SJSA1 (cell line): ENCODE data around the gene ZDHHC12. TPM values are rescaled to one million over a fixed set of nuclear protein-coding genes. Genes with fewer than 3 reads are reported as not detected.
"Not testable (repeated sequence)": the region's sequence is repeated elsewhere in the genome, so short reads cannot be mapped to it uniquely, and the experiment has no call there.

Source experiments
- DNase-seq, 2 experiments: peaks; one replicate each; pipeline ENCODE4 v3.0.0-alpha.2; 2015 to 2020; ENCODE audit warnings: low spot score in 2 of 2, low read depth in 1 of 2
- H3K27ac ChIP-seq: fragments of 250-450 bp; sonication (Bioruptor Pico); 2 replicates; pipeline ENCODE4 v1.5.1; 2020; ENCODE audit warnings: mild to moderate bottlenecking, moderate library complexity
- H3K27me3 ChIP-seq: fragments of 250-450 bp; sonication (Bioruptor Pico); replicated peaks from 2 replicates; pipeline ENCODE4 v1.5.1; 2020; ENCODE audit warnings: mild to moderate bottlenecking, moderate library complexity
- H3K36me3 ChIP-seq: fragments of 250-450 bp; sonication (Bioruptor Pico); 2 replicates; pipeline ENCODE4 v1.5.1; 2020; ENCODE audit warnings: mild to moderate bottlenecking
- H3K4me1 ChIP-seq: fragments of 250-450 bp; sonication (Bioruptor Pico); replicated peaks from 2 replicates; pipeline ENCODE4 v1.6.1; 2021; ENCODE audit warnings: mild to moderate bottlenecking
- H3K4me3 ChIP-seq: fragments of 250-450 bp; sonication (Bioruptor Pico); 2 replicates; pipeline ENCODE4 v1.5.1; 2020; ENCODE audit warnings: mild to moderate bottlenecking
- H3K9me3 ChIP-seq: fragments of 250-450 bp; sonication (Bioruptor Pico); replicated peaks from 2 replicates; pipeline ENCODE4 v1.5.1; 2020; ENCODE audit warnings: mild to moderate bottlenecking
- total RNA-seq: library from RNA; depleted of rRNA; stranded (reverse); fragments of >200 nt; shearing (Covaris generic); gene quantifications from 2 replicates; pipeline ENCODE4 v1.2.3, GENCODE V29; 2014

Gene ZDHHC12
- total RNA-seq, 1 experiment from 2014 or later, result 47.1 TPM

DNA sequence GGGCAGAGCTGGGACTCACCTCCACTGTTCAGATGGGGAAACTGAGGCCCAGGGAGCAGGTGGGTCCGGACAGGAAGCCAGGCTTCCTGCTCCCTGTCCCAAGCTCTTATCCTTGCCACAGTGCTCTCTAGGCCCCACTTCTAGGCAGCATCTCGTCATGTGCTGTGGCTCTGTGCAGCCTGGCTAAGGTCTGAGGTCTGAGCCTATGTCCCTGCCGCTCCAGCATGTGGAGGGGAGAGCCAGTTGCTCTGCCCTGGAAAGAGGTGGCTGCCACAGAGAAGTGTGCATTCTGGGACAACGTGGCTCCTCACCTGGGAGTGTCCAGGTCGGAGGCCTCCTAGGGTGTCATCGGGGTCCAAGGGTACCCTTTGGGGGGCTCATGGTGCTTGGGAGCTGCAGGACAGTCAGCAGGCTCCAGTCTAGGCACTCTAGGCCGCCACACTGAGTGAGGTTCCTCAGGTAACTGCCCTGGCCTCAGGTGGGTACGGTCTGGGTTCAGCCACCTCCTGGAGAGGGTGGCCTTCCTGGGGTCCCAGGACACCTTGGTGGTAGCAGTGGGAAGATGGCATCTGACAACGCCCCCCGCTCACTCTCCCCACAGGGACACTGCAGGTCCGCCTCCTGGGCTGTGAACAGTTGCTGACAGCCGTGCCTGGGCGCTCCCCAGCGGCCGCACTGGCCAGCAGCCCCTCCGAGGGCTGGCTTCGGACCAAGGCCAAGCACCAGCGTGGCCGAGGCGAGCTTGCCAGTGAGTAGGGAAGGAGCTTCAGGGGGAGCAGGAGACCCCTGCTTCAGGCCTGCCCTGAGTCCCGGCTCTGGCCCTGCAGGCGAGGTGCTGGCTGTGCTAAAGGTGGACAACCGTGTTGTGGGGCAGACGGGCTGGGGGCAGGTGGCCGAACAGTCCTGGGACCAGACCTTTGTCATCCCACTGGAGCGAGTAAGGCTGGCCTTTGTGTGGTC lies 11.2 kb downstream of the ZDHHC12 start:
- H3K4me3 ChIP-seq, result no peak overlapping the region
- H3K9me3 ChIP-seq, result no peaks in the 10 kb centered on the region
- no peak overlapping the region for H3K27ac ChIP-seq
- no peak for DNase-seq
- H3K27me3 ChIP-seq, result no peaks in the 10 kb centered on the region
- H3K4me1 ChIP-seq, result no peaks in the 10 kb centered on the region
- H3K36me3 ChIP-seq, result peaks cover 20% of the 10 kb centered on the region

DNA sequence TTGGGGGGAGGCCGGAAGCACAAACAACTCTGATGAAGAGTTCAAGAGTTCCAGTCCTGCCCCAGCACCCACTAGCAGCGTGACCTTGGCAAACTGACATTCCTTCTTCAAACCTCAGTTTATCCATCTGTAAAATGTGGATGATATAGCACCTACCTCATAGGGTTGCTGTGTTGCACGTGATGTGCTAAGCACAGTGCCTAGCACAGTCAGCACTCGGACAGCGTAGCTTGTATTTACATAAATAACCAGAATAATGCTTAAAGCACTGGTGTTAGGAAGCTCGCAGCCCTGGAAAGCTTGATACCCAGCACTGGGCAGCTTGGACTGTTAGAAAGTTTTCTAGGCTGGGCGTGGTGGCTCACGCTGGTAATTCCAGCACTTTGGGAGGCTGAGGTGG lies 16.5 kb downstream of the ZDHHC12 start:
- Histone ChIP-seq H3K27ac (no peak overlapping the region), H3K4me3 (no peak overlapping the region), H3K9me3 (no peaks in the 10 kb centered on the region), H3K27me3 (no peaks in the 10 kb centered on the region), H3K36me3 (peaks cover 29% of the 10 kb centered on the region), H3K4me1 (peaks cover 8% of the 10 kb centered on the region)
- no peak for DNase-seq

DNA sequence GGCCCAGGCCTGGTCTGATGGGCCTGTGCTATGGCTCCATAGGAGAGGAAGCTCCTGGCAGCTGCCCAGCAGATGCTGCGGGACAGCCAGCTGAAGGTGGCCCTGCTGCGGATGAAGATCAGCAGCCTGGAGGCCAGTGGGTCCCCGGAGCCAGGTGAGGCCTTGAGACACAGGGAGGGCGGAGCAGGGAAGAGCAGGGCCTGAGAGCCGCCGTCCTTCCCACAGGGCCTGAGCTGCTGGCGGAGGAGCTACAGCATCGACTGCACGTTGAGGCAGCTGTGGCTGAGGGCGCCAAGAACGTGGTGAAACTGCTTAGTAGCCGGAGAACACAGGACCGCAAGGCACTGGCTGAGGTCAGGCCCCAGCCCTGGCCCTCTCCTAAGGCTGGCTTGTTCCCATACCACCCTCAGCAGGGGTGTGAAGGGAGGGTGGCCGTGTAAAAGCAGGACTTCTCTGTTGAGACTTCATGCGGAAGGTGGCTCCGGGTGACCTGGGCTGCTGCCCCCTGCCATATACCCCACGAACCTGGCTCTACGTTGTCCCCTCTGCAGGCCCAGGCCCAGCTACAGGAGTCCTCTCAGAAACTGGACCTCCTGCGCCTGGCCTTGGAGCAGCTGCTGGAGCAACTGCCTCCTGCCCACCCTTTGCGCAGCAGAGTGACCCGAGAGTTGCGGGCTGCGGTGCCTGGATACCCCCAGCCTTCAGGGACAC lies 17.1 kb downstream of the ZDHHC12 start:
- H3K36me3 ChIP-seq, result peaks cover 29% of the 10 kb centered on the region

DNA sequence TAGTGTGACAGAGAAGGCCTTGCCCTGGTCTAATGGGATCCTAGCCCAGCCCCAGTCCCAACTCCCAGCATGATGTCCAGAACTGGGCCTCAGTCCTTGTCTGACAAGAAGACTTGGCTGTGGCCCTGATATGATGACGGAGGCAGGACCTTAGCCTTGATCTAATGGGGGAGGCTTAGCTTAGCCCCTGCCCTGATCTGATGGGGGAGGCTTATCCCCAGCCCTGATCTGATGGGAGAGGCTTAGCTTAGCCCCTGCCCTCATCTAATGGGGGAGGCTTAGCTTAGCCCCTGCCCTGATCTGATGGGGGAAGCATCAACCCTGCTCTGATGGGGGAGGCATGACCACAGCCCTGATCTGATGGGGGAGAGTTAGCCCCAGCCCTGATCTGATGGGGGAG lies 17.9 kb downstream of the ZDHHC12 start:
- no peak for DNase-seq
- Histone ChIP-seq H3K4me3 (no peak overlapping the region), H3K27me3 (no peaks in the 10 kb centered on the region), H3K27ac (no peak overlapping the region), H3K9me3 (no peaks in the 10 kb centered on the region), H3K4me1 (peaks cover 12% of the 10 kb centered on the region), H3K36me3 (peaks cover 29% of the 10 kb centered on the region)

More for the DNA sequence above, 17.1 kb downstream of the ZDHHC12 start:
- peaks cover 12% of the 10 kb centered on the region for H3K4me1 ChIP-seq
- no peaks in the 10 kb centered on the region for H3K9me3 ChIP-seq
- no peak overlapping the region for H3K27ac ChIP-seq
- H3K4me3 ChIP-seq, result no peak overlapping the region
- no peak for DNase-seq
- no peaks in the 10 kb centered on the region for H3K27me3 ChIP-seq

DNA sequence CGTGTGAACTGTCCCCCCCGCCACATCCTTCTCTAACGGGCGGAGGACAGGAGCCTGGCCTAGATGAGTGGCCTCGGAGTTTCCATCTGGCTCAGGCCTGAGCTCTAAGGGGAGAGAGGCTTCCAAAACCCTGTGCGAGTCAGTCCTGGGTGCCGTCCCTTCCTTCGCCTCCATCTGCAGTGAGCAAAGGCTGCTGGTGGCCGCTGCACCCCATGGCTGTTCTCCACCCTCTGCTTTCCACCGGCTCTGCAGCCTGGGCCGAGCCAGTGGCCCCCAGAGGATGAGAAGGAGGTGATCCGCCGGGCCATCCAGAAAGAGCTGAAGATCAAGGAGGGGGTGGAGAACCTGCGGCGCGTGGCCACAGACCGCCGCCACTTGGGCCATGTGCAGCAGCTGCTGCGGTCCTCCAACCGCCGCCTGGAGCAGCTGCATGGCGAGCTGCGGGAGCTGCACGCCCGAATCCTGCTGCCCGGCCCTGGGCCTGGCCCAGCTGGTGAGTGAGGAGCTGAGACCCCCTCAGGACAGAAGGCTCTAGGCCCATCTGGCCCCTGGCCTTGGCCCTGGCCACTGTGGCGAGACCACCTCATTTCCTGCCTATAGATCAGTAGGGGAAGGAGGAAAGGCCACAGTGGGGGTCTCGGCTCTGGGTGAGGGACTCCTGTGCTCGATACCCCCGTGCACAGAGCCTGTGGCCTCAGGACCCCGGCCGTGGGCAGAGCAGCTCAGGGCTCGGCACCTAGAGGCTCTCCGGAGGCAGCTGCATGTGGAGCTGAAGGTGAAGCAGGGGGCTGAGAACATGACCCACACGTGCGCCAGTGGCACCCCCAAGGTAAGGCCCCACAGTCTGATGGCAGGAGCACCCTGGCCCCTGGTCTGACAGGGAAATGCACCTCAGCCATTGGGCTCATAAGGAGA lies 18.6 kb downstream of the ZDHHC12 start:
- Histone ChIP-seq H3K27ac (no peak overlapping the region), H3K36me3 (peaks cover 29% of the 10 kb centered on the region), H3K9me3 (no peaks in the 10 kb centered on the region), H3K4me1 (peaks cover 12% of the 10 kb centered on the region), H3K4me3 (no peak overlapping the region), H3K27me3 (no peaks in the 10 kb centered on the region)
- DNase-seq, result no peak

DNA sequence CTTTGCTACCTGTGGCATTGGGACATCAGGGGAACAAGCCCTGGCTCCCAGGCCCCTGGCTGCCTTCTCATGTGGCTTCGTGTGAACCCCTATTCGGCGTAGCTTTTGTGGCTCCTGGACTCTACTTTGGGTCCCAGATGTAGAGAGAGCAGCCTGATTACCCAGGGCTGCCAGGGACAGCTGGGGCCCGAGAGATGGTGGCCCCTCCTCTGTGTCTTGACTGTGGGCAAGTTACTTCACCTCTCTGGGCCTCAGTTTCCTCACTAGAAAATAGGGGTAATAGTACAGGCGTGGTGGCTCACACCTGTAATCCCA lies 19.6 kb downstream of the ZDHHC12 start:
- Histone ChIP-seq H3K9me3 (no peaks in the 10 kb centered on the region), H3K4me3 (no peak overlapping the region), H3K27me3 (no peaks in the 10 kb centered on the region), H3K4me1 (peaks cover 12% of the 10 kb centered on the region), H3K36me3 (peaks cover 29% of the 10 kb centered on the region), H3K27ac (no peak overlapping the region)
- no peak for DNase-seq

DNA sequence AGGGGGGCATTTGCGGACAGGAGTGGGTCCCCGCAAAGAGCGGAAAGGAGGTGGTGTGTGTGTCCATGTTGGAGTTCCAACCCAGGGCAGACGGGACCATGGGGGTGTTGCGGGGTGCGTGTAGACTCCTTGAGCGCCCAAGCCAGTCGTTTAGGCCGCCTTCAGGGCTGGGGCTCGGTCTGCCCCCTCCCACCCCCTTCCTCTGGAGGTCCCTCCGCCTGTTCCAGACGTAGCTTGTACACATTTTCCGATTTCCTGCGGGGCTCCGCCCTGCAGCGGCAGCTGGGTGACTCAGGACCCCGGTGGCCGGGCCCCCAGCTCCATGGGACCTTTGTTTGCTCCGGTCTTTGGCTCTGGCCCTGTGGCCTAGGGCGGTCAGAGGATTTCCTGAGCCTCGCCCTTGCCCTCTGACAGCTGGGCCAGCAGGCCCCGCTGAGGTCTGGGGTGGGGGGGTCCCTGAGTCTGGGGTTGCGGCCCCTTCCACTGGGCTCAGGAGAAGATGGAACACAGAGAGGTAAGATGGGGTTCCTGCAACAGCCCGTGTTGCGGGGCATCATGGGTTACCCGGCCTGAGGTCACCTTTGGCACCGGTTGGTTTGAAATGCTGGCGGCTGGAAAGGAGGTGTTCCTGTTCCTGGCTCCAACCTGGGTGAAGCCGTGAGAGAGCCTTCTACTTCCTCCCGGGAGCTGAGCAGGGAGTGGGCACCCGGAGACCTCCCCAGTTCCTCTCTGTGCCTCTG lies 20.1 kb downstream of the ZDHHC12 start:
- peak overlapping the region; percentile 73 for H3K4me3 ChIP-seq

DNA sequence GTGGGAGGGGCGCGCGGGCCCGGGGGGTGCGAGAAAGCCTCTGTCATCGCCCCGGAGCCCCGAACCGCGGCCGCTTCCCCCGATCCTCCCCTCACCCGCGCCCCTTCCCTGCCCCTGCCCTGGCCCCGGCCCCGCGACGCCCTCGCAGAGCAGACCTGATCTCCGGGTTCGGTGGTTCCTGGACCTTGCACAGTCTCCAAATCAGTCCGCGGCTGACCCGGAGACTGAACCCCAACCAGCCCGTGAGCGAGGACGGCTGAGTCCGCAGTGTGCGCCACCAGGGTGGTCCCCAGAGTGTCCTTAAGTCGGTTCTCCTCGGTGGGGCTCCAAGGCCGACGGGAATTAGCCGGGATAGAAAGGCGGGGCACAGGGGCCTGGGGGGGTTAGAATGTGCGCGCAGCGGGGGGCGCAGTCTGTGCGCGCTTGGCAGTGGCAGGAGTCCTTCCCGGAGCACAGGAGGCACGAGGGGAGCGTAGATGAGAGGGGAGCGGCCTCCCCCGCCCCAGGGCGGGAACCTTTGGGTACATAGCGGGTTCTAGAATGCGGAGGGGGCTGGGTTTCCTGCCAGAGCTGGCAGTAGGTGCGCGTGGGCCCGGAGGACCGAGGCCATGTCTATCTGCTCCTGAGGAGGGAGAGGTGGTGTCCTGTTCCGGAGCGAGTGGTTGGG lies 20.8 kb downstream of the ZDHHC12 start:
- Histone ChIP-seq H3K27me3 (no peaks in the 10 kb centered on the region), H3K27ac (peak overlapping the region; percentile 75)

More for the DNA sequence above, 20.1 kb downstream of the ZDHHC12 start:
- no peak for DNase-seq
- no peaks in the 10 kb centered on the region for H3K9me3 ChIP-seq
- H3K4me1 ChIP-seq, result peaks cover 12% of the 10 kb centered on the region
- H3K36me3 ChIP-seq, result peaks cover 29% of the 10 kb centered on the region
- no peaks in the 10 kb centered on the region for H3K27me3 ChIP-seq
- H3K27ac ChIP-seq, result 0 out of 2 replicates have a peak overlapping the region, but pooled peaks have one; percentile 75

DNA sequence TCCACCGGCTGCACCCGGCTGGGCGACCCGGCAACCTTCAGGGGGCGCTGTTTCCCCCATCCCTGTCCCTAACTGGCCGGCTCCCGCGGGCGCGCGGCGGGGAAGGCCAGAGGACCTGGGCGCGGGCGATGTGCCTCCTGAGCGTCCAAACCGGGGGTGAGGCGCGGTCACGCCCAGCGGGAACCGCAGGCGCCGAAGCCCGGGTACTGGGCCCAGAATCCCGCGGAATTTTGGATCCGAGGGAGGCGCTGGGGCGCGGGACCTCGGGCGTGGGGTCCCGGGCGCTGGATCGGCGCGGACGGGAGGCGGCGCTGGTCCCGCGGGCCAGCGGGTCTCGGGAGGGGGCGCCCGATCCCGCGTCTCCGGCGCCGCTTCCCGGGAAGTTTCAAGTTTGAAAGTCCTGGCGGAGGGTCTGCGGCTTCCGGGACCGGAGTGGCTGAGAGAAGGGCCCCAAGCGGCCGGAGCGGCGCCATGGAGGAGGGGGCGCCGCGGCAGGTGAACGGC lies 21.4 kb downstream of the ZDHHC12 start, which contains the start of gene PKN3:
TSS of gene PKN3 (plus strand) at position 59 of the 504 bp plus-strand sequence. CDS start at position 472, 413 bp downstream.
- H3K9me3 ChIP-seq, result no peaks in the 10 kb centered on the region
- H3K27me3 ChIP-seq, result no peaks in the 10 kb centered on the region
- H3K4me1 ChIP-seq, result peaks cover 21% of the 10 kb centered on the region
- H3K36me3 ChIP-seq, result peaks cover 32% of the 10 kb centered on the region
- H3K4me3 ChIP-seq, result peak within 1 kb of the TSS; percentile 73
- peak within 1 kb of the TSS; percentile 75 for H3K27ac ChIP-seq
- DNase-seq, result peak; percentile 89 to 91

More for the DNA sequence above, 20.8 kb downstream of the ZDHHC12 start:
- peaks cover 15% of the 10 kb centered on the region for H3K4me1 ChIP-seq
- DNase-seq, result peak; percentile 41 to 59
- H3K9me3 ChIP-seq, result no peaks in the 10 kb centered on the region
- peak overlapping the region; percentile 73 for H3K4me3 ChIP-seq
- H3K36me3 ChIP-seq, result peaks cover 29% of the 10 kb centered on the region

DNA sequence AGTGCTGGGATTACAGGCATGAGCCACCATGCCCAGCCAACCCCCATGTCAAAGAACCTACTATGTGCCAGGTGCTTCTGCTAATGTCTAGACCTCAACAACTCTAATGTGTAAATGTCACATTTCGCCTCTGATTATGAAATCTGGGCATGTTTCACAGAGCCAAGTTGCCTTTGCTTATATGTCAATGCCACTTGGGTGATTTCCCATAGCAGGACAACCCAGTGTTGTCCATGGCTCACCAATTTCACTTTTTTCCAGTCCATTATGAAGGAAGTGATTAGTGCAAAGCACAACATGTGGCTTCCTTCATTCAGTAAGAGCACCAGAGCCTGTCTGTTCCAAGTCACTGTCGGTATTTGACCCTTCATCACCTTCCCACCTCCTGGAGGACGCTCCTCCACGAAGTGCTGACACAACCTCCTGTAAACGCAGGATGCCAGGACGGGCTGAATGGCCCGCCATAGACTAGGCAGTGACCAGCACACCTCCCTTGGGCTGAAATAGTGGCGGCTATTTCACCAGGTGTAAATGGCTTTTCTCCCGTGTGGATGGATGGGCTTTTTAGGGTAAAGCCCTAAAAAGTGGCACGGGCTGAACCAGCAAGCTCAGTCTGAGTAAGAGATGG lies 22.6 kb downstream of the ZDHHC12 start:
- Histone ChIP-seq H3K27me3 (no peaks in the 10 kb centered on the region), H3K9me3 (no peaks in the 10 kb centered on the region), H3K4me1 (peaks cover 23% of the 10 kb centered on the region), H3K27ac (no peak overlapping the region), H3K4me3 (no peak overlapping the region), H3K36me3 (peaks cover 35% of the 10 kb centered on the region)
- DNase-seq, result no peak

DNA sequence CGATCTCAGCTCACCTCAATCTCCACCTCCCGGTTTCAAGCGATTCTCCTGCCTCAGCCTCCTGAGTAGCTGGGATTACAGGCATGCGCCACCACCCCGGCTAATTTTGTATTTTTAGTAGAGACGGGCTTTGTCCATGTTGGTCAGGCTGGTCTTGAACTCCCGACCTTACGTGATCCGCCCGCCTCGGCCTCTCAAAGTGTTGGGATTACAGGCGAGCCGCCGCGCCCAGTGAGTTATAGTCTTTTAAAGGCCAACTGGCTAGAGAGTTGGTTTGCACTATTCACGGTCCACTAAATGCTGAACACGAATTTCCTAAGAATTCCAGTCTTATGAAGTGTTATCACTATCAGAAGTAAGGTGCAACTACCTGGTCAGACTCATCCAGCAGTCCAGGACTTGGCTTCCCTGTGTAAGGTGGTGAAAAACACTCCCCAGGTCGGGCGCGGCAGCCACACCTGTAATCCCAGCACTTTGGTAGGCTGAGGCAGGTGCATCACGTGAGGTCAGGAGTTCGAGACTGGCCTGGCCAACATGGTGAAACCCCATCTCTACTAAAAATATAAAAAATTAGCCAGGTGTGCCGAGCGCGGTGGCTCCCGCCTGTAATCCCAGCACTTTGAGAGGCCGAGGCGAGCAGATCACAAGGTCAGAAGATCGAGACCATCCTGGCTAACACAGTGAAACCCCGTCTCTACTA lies 24.7 kb downstream of the ZDHHC12 start:
- not testable (repeated sequence) for H3K9me3 ChIP-seq, H3K27ac ChIP-seq, DNase-seq, H3K4me3 ChIP-seq, H3K27me3 ChIP-seq
- Histone ChIP-seq H3K4me1 (peaks cover 23% of the 10 kb centered on the region), H3K36me3 (peaks cover 37% of the 10 kb centered on the region)
